ENCODE results near the gene SCNN1B.

SCNN1B gene

GRCh38 chr16:23333831-23334456, 31.8 kb downstream of the SCNN1B start:
- ChIA-PET CTCF (interaction anchor here (1.7 kb wide), 1 partner anchor 100 kb away, joined by 3 read pairs; no protein-coding TSS in a partner anchor), POLR2A (no interaction called here)
- no peak for DNase-seq (ENCODE audit: extremely low spot score)
- no peak for TF ChIP-seq CTCF (IDR thresholded peaks at IDR 0.05; ENCODE audit: control extremely low read depth, extremely low read depth, low read depth, missing control alignments)

- TF ChIP-seq CTCF (IDR thresholded peaks at IDR 0.05; ENCODE audit: control extremely low read depth, extremely low read depth, low read depth, missing control alignments), result no peak
- ChIA-PET CTCF (interaction anchor here (0.9 to 1.7 kb wide), 2 partner anchors 41 to 99 kb away, joined by 3 read pairs; no protein-coding TSS in a partner anchor), POLR2A (no interaction called here)
- no peak for DNase-seq (ENCODE audit: extremely low spot score)
Measured at GRCh38 chr16:23334457-23334853, 32.4 kb downstream of the SCNN1B start.

- POLR2A ChIA-PET, result no interaction called here
- DNase-seq (ENCODE audit: extremely low spot score), result no peak
- no peak for TF ChIP-seq CTCF (IDR thresholded peaks at IDR 0.05; ENCODE audit: control extremely low read depth, extremely low read depth, low read depth, missing control alignments)
- CTCF ChIA-PET, result interaction anchor here (0.9 to 1.7 kb wide), 3 partner anchors 12 to 99 kb away, joined by 3 read pairs; no protein-coding TSS in a partner anchor
Measured at GRCh38 chr16:23334950-23335349, 32.8 kb downstream of the SCNN1B start.

- CTCF ChIA-PET, result interaction anchor here (2.0 kb wide), 1 partner anchor 10 kb away, joined by 9 read pairs; no protein-coding TSS in a partner anchor
- DNase-seq (ENCODE audit: extremely low spot score), result no peak
- POLR2A ChIA-PET, result no interaction called here
- TF ChIP-seq CTCF (IDR thresholded peaks at IDR 0.05; ENCODE audit: control extremely low read depth, extremely low read depth, low read depth, missing control alignments), result no peak
Measured at GRCh38 chr16:23337836-23338550, 35.9 kb downstream of the SCNN1B start.

- DNase-seq (ENCODE audit: extremely low spot score), result no peak
- ChIA-PET CTCF (interaction anchor here (1.4 to 2.0 kb wide), 2 partner anchors 8 to 70 kb away, joined by 3 to 9 read pairs; no protein-coding TSS in a partner anchor), POLR2A (no interaction called here)
- no peak for TF ChIP-seq CTCF (IDR thresholded peaks at IDR 0.05; ENCODE audit: control extremely low read depth, extremely low read depth, low read depth, missing control alignments)
Measured at GRCh38 chr16:23339787-23340186, 37.7 kb downstream of the SCNN1B start.

- ChIA-PET CTCF (interaction anchor here (1.4 kb wide), 1 partner anchor 10 kb away, joined by 4 read pairs; no protein-coding TSS in a partner anchor), POLR2A (no interaction called here)
- no peak for DNase-seq (ENCODE audit: extremely low spot score)
- no peak for TF ChIP-seq CTCF (IDR thresholded peaks at IDR 0.05; ENCODE audit: control extremely low read depth, extremely low read depth, low read depth, missing control alignments)
Measured at GRCh38 chr16:23342083-23342640, 40.1 kb downstream of the SCNN1B start.
